Measurements from ENCODE around the gene TBC1D10B.

Gene TBC1D10B

GRCh38 chr16:30370456-30371247 lies at the start of gene TBC1D10B:
Gene TBC1D10B, minus strand, starts transcription at chr16:30370494. Its CDS starts 311 bp downstream, at chr16:30370183.
- DNase-seq, result peak; percentile 99

GRCh38 chr16:30418350-30419181 lies 48.3 kb upstream of the TBC1D10B start:
- DNase-seq, result no peak

DNA sequence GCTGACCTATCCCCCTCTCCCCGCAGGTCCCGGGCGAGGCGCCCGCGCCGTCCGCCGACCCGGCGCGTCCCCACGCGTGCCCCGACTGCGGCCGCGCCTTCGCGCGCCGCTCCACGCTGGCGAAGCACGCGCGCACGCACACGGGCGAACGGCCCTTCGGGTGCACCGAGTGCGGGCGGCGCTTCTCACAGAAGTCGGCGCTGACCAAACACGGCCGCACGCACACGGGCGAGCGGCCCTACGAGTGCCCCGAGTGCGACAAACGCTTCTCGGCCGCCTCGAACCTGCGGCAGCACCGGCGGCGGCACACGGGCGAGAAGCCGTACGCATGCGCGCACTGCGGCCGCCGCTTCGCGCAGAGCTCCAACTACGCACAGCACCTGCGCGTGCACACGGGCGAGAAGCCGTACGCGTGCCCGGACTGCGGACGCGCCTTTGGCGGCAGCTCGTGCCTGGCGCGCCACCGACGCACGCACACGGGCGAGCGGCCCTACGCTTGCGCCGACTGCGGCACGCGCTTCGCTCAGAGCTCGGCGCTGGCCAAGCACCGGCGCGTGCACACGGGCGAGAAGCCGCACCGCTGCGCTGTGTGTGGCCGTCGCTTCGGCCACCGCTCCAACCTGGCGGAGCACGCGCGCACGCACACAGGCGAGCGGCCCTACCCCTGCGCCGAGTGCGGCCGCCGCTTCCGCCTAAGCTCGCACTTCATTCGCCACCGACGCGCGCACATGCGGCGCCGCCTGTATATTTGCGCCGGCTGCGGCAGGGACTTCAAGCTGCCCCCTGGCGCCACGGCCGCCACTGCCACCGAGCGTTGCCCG lies 47.4 kb upstream of the TBC1D10B start:
- DNase-seq, result peak; percentile 79

GRCh38 chr16:30416624-30417528 lies 46.6 kb upstream of the TBC1D10B start:
- DNase-seq, result no peak

GRCh38 chr16:30416047-30416603 lies 45.8 kb upstream of the TBC1D10B start:
- DNase-seq, result no peak

GRCh38 chr16:30414159-30414558 lies 43.9 kb upstream of the TBC1D10B start:
- DNase-seq, result no peak

GRCh38 chr16:30413112-30413806 lies 43.0 kb upstream of the TBC1D10B start:
- DNase-seq, result no peak

DNA sequence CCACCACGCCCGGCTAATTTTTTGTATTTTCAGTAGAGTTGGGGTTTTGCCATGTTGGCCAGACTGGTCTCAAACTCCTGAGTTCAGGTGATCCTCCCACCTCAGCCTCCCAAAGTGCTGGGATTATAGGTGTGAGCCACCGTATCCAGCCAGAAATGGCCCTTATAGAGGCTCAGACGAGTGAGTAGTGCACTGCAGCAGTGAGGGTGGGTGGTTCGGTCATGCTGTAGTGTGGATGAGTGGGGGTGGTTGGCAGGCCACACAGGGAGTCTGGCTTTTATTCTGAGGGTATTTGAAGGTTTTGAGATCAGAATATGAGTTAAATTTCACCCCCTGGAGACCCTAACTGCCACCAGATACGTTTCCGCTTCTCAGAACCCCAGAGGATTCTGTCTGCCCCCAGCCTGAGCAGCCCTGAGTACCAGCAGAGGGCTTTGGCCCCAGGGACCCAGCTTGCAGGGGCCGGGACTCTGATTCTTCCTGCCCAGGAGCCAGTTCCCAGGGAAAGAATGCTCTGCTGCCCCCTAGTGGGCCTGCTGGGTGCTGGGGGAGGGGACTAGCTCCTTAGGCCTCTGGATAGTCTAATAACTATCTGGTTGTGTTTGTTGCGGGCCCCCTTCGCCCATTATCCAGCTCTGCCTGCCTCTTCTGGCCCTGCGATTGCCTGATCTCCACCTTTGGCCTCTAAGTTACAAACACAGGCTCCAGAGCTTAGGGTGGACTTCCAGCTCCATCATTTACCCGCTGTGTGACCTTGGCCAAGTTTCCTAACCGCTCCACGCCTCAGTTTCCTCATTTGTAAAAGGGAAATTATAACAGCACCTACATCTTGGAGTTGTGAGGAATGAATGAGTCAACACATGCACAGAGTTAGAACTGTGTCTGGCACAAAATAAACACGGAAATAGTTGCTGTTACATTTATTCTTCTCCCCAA lies 39.1 kb upstream of the TBC1D10B start:
- peak; percentile 76 for DNase-seq

DNA sequence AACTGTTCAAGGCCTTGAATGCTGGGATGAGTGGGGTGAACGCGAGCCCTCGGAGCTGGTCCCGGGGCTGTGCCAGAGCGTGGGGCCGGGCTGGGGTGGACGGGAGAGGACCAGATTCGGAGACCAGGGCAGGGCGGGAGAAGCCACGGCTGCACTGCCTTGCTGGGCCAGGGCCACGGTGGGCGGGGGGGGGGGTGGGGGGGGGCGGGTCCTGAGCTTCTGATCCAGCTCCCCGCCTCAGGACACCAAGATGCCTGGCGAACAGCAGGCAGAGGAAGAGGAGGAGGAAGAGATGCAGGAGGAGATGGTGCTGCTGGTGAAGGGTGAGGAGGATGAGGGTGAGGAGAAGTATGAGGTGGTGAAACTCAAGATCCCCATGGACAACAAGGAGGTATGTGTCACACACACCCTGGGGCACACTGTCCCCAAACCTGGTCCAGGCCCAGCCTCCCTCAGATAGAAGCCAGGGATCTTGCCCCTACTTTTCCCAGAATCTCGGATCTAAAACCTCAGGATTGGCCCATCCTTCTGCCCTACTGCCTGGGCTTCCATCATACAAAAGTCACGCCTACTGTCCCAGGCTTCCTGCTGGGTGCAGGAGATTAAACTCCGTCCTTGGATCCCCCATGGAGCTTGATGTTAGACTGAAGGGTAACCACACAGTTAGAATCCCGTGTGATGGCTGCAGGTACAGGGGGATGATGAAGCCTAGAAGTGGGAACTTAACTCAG lies 37.7 kb upstream of the TBC1D10B start:
- DNase-seq, result no peak

DNA sequence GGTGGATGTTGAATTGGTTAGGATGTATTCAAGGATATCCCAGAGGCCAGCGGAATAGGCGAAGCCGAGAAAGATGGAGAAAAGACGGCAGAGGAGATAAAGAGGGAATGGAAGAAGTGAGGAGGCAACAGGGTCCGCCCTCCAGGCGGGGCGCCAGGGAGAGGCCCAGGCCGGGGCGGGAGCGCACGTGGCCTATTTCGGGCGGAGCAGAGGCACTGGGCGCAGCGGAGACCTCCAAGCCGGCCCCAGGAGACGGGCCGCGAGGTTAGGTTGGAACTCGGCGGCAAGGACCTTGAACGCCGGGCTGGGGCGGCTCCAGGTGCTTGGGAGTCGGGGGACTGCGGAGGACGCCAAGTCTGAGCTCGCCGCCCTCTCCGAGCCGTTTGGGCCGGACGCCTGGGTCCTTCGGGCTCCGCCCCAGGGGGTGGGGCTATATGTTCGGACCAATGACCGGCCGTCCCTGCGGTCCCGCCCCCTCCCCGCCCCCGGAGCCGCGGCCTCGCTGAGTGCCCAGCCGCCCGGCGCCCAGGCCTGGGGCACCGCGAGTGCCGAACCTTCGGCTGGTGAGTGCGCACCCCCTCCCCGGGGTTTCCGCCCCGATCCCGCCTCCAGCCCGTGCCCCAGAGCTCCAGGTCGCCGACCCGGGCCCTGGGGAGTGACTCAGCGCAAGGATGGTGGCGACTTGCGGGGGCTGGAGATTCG lies 37.0 kb upstream of the TBC1D10B start, which contains the start of gene ZNF771:
TSS of gene ZNF771 (plus strand) at position 505 of the 702 bp plus-strand sequence. CDS start 448 bp downstream, outside the sequence.
- DNase-seq, result peak; percentile 86

DNA sequence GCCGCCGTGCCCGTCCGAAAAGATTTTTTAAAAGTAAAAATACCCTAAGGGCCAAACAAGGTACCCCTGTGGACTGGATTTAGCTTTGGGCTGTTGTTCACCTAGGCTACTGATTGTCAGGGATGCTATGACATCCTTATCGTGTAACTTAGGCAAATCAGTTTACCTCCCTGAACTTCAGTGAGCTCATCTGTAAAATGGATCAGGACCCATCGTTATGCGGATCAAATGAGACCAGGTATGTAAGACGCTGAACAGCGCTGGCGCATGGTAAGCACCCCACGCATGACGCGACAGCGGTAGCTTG lies 36.5 kb upstream of the TBC1D10B start:
- no peak for DNase-seq

- no peak for DNase-seq
These were observed 31.6 kb upstream of the TBC1D10B start for GRCh38 chr16:30401768-30402425.

- DNase-seq, result no peak
These were observed 29.3 kb upstream of the TBC1D10B start for GRCh38 chr16:30399435-30400186.

DNA sequence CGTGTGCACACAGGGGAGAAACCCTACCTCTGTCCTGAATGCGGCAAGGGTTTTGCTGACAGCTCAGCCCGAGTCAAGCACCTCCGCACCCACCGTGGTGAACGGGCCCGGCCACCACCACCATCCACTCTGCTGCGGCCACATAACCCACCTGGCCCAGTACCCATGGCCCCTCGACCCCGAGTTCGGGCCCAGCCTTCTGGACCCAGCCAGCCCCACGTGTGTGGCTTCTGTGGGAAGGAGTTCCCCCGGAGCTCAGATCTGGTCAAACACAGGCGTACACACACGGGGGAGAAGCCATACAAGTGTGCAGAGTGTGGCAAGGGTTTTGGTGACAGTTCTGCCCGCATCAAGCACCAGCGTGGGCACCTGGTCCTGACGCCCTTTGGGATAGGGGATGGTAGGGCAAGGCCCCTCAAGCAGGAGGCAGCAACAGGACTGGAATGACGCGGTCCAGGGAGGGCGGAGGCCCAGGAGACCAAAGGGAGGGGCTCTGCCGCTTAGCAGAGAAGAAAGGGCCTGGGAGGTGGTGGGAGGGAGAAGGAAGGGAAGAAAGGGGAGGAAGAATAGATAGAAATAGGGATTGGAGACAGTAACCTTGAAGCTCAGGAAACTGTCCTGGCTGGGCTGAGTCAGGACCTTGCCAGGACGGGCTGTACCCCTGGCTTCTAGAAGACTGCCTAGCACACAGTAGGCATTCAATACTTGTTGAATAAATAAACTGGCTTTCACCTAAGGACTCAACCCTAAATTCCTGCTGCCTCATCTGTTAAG lies 28.6 kb upstream of the TBC1D10B start:
- DNase-seq, result no peak

GRCh38 chr16:30397776-30398660 lies 27.7 kb upstream of the TBC1D10B start:
- peak; percentile 30 for DNase-seq
